OCI-M2 (cell line): ENCODE data around the gene RIIAD1.

ENCODE experiments used
- DNase-seq: peaks from one replicate; lab custom pipeline; 2025; ENCODE audit not compliant: unreplicated experiment; lab: John Stamatoyannopoulos, UW

The RIIAD1 gene

GRCh38 chr1:151710187-151710840 is 11.0 kb upstream of the RIIAD1 start:
- DNase-seq: no peak

- no peak for DNase-seq
These were observed 10.1 kb upstream of the RIIAD1 start for GRCh38 chr1:151711044-151711800.

GRCh38 chr1:151711951-151712350 is 9.4 kb upstream of the RIIAD1 start:
- DNase-seq: no peak

GRCh38 chr1:151713044-151713443 is 8.3 kb upstream of the RIIAD1 start:
- DNase-seq: no peak

GRCh38 chr1:151713874-151714273 is 7.4 kb upstream of the RIIAD1 start:
- no peak for DNase-seq

GRCh38 chr1:151714820-151715725 is 6.2 kb upstream of the RIIAD1 start:
- DNase-seq: no peak

- DNase-seq: no peak
These were observed 5.5 kb upstream of the RIIAD1 start for GRCh38 chr1:151715726-151716404.

GRCh38 chr1:151716405-151716762 is 4.9 kb upstream of the RIIAD1 start:
- no peak for DNase-seq

GRCh38 chr1:151716771-151717631 is 4.3 kb upstream of the RIIAD1 start, which contains the start of gene CELF3:
CELF3 (minus strand) TSS chr1:151716803; CDS start chr1:151716020, 783 bp downstream.
- no peak for DNase-seq

GRCh38 chr1:151718011-151718431 is 3.3 kb upstream of the RIIAD1 start:
- no peak for DNase-seq

GRCh38 chr1:151718666-151719065 is 2.7 kb upstream of the RIIAD1 start:
- DNase-seq: no peak

- no peak for DNase-seq
These were observed 1.2 kb upstream of the RIIAD1 start for GRCh38 chr1:151720125-151720524.

GRCh38 chr1:151720554-151720953 is 768 bp upstream of the RIIAD1 start:
- DNase-seq: no peak

GRCh38 chr1:151721788-151722510 is 627 bp downstream of the RIIAD1 start:
- DNase-seq: no peak

- DNase-seq: no peak
These were observed 2.5 kb downstream of the RIIAD1 start for GRCh38 chr1:151723726-151724370.

GRCh38 chr1:151728151-151729054 is 7.1 kb downstream of the RIIAD1 start:
- no peak for DNase-seq

GRCh38 chr1:151729157-151729965 is 8.0 kb downstream of the RIIAD1 start:
- DNase-seq: no peak
